HG02642 (cell line): ENCODE measurements around the gene NKAIN1.

Experiments
- ATAC-seq: cut with Tn5 transposase; IDR thresholded peaks from one replicate; pipeline ENCODE4 v1.9.1; 2021; ENCODE audit warnings: mild to moderate bottlenecking; ENCODE audit not compliant: unreplicated experiment, poor library complexity

NKAIN1 gene

DNA sequence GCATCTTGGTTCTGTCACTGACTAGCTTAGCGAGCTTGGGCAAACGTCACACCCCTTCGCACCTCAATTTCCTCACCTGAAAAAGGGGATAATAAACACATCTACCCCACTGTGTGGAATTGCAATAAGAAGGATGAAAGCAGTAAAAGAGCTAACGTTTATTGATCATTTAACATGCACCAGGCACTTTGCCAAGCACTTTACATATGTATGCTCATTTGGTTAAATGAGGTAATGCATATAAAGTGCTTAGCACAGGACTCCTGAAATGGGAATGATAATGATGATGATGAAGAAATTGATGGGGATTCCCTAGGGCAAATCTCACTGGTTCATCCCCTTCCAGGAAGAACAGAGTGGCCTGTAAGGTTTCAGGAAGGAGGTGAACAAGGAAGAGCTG, 4.8 kb downstream of the NKAIN1 start:
- no peak for ATAC-seq

DNA sequence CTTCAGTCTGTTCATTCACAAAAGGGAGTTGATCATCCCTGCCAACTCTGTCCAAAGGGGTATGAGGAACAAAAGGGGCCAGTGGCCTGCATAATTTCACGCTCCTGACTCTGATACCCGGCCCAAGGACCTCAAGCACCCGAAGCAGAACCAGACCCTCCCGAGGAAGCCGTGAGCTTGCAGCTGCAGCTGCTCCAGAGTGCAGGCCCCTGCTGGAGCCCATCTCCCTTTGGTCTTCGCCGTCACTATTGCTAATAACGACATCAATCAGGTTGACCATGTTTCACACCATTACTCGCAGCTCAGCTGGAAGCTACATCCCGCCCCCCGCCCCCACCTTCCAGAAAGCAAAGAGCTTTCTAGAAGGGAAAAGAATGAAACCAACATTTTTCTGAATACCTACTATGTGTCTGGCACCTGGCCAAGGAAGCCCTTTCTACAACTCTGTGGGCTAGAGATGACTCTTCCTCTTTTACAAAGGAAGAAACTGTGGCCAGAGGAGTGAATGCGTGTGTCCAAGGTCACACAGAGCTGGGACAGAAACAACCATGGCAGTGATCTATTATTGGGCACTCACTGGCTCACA, 5.5 kb downstream of the NKAIN1 start:
- no peak for ATAC-seq

DNA sequence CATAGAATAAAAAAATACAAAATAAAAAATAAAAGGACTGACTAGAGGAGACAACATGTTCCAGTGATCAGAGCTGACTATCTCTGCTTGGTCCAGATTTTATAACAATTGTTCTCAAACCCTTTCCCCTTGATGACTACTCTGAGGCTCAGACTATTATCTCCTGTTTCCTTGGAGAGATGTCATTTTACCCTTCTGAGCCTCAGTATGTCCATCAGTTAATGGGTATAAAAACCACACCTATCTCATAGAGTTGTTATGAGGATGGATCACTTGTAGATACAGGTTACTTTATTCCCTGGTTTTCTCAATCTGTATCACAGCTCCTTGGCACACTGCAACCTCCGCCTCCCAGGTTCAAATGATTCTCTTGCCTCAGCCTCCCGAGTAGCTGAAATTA, 7.0 kb downstream of the NKAIN1 start:
- no peak for ATAC-seq

DNA sequence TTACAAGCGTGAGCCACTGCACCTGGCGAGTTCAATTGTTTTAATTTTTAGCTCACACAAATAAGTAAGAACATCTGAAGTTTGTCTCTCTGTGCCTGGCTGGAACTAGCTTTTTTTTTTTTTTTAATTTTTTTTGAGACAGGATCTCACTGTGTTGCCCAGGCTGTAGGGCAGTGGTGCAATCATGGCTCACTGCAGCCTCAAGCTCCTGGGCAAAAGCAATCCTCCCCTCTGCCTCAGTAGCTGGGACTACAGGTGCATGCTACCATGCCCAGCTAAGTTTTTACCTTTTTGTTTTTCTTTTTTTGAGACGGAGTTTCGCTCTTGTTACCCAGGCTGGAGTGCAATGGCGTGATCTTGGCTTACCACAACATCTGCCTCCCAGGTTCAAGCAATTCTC, 7.9 kb downstream of the NKAIN1 start:
- no peak for ATAC-seq

DNA sequence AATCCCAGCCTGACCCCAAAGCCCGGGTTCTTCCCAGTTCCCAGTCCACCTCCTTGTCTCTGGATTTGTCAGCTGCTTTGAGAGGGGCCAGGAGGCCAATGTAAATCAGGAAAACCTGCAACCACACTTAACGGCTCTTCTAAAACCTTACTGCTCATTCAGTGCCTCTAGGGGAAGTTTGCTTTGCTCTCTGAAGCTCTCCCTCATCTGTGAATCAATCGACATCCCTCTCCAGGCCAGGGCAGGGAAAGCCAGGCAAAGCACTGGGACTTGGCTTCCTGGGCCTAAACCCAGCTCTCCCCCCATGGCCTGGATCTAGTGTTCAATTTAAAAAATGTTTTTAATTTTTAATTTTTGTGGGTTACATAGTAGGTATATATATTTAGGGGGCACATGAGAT, 9.3 kb downstream of the NKAIN1 start:
- no peak for ATAC-seq

DNA sequence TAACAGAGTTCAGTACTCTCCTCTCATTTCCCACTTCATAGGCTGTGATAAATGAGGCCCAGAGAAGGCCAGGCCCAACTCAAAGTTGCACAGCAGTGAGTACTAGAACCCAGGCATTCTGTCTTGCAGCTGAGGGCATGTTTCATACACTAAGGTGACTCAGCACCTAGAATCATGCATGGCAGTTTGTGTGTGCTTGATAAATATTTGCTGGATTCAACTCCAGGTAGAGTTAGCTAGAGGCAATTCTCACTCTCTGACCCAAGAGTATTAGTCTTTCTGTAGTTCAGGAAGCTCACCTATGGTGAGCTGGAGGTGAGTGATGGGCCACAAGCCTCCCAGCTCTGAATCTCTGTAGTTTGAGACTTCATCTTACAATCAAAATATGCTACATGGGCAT, 10.7 kb downstream of the NKAIN1 start:
- ATAC-seq, result no peak

DNA sequence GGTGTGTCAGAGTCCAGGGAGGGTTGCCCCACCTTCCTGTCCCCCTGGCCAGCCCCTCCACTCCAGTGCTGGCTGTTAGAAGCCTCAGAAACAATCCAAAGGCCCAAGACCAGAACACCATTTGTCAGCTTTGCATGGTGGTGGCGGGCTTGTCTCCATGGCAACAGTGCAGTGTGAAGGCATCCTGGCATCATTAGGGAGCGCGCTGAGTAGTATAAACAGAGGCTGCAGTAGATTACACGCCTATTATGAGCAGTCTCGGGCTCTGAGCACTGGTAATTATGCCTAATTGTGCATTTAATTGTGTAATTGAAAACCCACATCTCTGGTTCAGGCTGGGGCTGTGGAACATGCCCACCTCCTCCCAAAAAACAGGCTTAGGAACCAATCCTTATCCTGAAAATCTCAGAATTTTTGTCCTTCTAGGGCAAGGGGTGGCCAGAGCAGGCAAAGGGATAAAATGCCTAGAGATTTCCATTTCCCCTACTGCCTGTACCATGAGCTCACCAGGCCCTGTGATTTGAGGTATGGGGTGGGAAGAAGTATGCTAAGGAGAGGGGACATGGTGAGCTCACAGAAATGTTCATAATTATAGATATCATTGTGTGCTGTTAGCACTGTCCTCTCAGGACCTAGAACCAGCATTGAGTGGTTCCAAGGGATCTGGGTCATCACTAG, 11.7 kb downstream of the NKAIN1 start:
- no peak for ATAC-seq

DNA sequence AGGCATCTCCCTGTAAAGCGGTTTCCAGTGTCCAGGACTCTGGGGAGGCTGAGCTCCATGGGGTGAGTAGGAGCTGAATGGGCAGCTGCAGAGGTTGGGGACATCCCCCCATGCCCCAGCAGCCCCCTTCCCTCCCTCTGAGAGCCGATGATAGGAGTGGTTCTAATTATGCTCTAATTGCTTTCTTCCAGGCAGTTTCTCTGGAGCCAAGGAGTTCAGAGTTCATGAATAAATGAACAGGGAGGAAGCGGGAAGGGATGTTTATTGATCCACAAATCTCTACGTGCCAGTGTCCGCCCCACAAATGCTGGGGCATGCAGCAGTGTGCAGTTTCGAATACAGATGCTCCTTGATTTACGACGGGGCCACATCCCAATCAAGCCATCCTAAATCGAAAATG, 15.6 kb downstream of the NKAIN1 start:
- no peak for ATAC-seq

DNA sequence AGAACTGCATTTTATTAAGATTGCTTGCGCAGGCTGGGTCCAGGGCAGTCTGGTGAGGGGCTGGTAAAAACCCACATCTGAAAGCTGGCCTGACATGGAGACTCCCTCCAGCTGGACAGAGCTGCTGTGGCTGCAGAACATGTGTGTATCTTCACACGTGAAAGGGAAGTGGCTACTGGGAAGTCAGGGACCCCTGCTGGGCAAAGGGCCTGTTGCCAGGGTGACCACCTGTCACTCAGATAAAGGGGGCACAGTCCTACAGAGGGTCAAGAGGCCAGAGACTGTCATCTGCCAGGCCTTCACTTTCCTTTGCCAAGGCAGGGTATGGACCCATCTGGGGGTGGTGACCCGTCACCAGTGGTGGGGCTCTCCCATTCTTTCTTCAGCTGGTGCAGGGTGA, 17.5 kb downstream of the NKAIN1 start:
- no peak for ATAC-seq

DNA sequence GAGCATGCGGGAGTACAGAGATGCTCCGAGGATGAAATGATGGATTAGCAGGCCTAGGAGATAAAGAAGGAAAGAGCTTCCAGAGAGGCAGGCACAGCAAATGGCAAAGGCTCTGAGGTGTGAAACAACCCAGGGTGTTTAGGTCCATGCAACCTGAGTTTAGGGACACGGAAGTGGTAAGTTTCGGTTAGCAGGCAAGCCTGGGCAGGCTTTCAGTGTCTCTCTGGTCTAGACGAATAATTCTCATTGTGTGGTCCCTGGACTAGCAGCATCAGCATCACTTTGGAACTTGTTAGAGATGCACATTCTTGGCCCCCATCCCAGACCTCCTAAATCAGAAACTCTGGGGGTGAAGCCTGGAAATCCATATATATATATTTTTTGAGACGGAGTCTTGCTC, 18.6 kb downstream of the NKAIN1 start:
- ATAC-seq, result no peak

DNA sequence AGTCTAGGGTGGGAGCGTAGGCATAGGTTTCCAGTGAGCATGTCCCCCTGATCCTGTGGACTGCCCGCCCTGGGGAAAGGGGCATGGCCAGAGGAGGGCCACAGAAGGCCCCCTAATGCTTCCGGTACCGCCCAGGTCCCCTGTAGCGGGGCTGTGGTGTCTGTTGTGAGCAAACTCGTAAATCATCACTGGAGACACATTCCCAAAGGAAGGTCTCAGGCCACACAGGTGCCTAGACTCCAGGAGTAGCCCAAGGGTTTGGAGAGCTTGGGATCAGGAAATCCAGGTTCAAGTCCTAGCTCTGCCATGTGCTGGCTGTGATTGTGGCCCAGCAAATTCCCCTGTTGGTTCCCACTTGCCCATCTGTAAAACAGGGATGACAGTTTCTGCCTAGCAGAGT, 20.2 kb downstream of the NKAIN1 start:
- ATAC-seq, result no peak

DNA sequence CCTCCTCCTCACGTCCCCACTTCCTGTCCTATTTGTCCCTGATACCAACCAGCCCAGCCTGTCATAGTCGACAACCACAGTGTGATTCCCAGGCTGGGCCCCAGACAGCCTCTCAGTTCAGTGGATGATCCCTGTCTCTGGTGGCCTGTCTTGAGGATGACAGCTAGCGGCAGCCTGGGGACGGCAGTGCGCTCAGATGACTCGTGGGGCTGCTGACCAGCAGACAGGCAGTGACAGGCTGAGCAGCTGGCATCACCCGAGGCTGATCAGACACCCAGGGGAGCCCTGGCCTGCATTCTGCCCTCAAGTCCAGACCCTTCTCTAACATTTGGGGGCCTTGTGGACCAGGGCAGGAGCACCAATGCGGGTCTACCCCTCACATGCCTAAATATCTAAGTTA, 21.0 kb downstream of the NKAIN1 start:
- ATAC-seq, result no peak

DNA sequence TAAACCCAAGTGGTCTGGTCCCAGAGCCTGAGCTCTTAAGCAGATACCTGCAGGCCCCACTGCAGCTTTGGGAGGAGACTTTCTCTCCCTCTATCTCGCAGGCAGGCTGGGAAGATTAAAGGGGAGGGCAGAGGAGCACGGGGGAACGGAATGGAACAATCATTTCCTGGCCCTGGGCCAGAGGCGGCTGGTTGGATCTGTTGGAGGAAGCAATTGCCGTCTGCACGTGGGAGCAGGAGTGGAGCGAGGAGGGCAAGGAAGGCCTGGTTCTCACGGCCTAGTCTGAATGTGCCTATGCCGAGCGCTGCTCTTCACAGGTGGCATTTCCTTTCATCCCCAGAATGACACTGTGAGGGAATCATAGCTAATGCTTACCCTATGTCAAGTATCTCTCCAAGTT, 23.7 kb downstream of the NKAIN1 start:
- no peak for ATAC-seq

DNA sequence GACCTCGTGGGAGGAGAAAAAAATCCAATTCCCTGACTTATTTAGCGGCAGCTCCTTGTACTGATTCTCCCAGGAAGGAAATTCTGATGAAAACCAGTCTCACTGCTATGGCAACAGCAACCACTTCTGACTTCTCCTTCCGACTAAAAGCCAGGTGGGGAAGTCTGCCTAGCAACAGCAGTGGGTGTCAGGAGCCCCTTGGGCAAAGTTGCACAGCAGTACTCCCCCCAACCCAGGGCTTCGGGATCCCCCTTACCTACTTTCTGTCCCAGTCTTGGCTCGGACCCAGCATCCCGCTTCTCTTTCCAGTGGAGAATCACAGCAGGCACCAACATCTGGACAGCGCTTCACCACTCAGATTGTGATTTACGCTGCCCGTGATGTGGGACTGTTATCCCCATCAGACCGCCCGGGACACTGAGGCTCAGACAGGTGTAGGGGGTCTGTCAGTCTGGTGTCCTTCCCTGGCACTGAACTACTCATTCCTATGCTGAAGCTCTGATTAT, 24.6 kb downstream of the NKAIN1 start:
- no peak for ATAC-seq

DNA sequence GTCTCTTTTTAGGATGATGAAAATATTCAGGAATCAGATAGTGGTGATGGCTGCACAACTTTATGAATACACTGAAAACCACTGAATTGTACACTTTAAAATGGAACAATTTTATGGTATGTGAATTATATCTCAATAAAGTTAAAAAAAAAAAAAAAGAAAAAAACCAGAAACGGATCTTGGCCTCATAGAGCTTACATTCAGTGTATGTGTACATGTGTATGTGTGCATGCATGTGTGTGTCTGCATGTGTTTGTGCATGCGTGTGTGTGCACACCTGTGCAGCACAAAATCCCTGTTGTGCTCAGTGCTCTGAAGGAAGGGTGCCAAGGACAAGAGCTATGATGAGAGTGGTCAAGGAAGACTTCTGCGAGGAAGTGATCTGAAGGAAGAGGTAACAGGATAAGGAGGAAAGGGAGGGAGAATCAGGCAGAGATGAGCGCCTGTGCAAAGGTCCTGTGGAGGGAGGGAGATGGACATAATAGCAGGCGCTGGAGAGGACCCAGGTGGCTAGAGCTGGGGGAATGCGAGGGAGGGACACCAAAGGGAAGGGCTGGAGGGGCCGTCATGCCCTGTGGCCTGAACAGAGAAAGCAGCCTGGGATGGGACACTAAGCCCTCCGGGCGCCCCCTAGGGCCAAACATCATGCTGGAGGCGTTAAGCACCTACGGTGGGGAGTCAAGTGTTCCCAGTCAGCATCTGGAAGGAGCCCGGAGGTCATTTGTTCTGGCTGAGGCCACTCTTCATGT, 25.2 kb downstream of the NKAIN1 start:
- ATAC-seq, result no peak

DNA sequence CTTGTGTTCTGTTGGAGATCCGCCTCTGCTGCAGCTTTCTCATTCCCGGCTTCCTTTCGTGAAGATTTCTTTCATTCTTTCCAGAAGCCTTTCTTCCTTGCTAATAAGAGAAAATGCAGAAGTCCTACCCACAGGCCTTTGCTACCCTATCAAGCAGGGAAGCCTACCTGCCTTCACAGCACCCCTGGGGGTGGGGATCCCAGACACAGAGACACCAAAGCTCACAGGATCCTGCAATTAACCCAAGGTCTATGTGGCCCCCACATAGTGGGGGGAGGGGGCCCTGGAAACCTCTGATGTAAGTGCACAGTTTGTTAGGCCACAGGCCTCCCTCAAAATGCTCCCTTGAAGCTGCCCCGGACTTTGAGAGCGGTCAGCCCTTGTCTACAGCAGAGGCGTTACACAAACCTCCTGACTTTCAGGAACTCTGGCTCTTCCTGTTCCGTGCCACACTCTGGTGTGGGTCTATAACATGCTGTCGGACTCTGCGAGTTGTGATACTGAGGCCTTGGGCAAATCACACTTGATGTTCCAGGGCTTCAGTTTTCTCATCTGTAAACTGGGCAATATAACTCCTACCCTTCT, 31.2 kb downstream of the NKAIN1 start:
- no peak for ATAC-seq

DNA sequence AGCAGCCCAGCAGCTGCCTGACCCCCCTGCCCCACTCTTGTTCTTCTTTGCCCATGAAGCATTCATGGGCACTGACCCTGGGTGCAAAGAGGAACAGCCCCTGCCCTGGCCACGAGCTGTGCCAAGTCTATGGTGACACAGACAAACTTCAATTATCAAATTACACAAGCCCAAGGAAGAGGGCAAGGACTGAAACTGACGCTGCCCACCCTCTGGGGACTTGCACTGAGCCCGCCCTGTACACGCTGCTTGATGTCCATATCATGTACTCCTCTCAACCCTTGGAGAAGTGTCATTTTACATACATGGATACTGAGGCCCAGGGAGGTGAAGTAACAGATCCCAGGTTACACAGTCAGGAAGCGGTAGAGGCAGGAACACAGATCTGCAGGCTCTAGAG, 32.1 kb downstream of the NKAIN1 start:
- no peak for ATAC-seq

DNA sequence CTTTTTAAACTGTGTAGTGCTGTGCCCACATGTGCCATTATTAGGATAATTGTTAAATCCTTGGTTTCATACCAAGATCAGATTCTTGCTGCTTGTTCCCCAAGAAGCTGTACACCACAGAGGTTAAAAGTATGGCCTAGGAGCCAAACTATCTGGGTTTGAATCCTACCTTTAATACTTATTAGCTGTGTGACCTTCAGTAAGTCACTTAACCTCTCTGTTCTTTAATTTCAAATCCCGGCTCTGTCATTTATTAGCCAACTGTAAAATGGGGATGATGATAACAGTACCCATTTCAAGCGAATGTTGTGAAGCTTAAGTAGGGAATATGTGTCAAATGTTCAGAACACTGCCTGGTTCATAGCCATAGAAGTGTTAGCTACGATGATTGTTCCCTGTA, 32.6 kb downstream of the NKAIN1 start:
- ATAC-seq, result no peak

DNA sequence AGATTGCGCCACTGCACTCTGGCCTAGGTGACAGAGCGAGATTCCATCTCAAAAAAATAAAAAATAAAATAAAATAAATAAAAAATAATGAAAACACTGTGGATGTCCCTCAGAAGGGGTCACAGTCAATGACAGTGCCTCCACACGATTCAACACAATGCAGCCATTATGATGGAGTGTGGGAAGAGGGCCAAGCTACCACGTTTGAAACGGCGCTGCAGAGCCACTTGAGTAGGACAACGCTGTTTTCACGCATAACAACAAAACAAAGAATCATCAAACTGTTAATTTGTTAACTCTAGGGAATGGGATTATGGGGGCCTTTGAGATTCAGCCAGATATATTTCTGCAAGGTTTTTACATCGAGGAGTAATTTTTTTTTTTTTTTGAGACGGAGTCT, 36.5 kb downstream of the NKAIN1 start:
- ATAC-seq, result no peak

DNA sequence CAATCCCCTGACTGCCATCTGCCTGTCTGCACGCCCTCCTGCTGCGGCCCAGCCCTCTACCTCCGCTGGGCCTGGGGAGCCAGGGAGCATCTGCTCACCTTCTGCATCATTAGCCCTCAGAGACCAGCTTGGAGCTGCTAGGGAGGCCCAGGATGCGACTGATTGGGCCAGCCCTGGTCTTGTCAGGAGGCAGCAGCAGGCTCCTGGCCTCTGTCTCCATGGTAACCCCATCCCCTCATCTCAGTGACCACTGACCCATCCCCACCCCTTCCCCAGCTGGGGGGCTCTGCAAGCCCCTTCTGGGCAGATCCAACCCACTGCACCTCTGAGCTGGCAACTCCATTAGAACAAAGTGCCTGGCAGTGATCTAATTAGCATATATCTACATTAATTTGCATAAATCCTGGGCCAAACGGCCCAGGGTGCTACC, 37.7 kb downstream of the NKAIN1 start:
- no peak for ATAC-seq

DNA sequence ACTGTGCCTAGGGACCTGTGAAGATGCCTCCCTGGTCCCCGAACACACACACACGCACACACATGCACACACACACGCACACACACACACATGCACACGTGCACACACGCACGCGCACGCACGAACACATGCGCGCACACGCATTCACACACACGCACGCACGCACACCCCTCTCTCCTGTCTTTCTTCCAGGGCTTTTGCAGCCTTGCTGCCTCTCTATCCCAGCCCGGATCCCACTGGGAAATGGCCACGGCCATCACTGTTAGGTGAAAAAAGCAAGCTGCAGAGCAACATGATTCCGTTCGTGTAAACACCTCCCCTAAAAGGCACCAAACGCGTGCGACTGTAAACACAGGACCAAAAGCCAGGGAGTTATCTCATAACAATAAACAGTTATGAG, 39.7 kb downstream of the NKAIN1 start:
- no peak for ATAC-seq
